GM18511 (cell line): Measurements from ENCODE around the gene GSE1.

Source experiments
- ATAC-seq: cut with Tn5 transposase; IDR thresholded peaks from one replicate; pipeline ENCODE4 v1.9.1; 2021; ENCODE audit warnings: mild to moderate bottlenecking, moderate library complexity; ENCODE audit not compliant: unreplicated experiment

The GSE1 gene

DNA sequence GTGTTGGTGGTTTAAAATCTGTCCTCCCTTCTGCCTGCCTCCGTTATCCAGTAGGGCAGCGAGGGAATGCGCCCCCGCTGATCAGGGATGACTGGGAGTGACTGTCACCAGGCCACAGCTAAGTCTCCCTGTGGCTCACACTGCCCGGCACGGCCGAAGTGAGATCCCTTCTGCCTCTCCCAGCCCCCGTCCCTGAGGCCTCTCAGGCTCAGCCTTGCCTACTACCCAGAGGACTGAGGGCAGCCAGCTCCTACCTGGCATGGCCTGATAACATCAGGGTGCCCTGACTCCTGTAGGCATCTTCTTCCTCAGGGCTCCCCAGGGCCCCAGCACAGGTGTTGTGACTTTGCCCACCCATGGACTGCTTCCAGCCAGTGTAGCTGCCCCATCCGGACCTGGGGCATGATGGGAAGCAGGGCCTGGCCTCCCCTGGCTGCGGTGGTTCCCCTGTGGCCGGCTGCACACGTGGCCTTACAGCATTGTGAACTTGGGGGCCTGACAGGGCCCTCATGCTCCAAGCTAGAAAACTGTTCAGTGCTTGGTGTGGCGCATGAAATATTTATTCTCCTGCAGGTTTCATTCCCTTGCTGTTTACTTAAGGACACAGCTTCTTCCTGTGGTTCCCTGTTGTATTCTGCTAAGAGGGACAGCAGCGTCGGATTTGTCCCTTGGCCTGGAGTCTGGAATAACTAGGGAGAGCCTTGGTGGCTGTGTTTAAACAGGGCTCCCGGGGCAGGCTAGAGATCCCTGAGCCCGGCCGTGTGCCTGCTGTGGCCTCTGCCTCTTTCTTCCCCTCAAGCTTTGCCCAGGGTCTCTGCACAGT is 45.6 kb downstream of the GSE1 start:
- no peak for ATAC-seq

DNA sequence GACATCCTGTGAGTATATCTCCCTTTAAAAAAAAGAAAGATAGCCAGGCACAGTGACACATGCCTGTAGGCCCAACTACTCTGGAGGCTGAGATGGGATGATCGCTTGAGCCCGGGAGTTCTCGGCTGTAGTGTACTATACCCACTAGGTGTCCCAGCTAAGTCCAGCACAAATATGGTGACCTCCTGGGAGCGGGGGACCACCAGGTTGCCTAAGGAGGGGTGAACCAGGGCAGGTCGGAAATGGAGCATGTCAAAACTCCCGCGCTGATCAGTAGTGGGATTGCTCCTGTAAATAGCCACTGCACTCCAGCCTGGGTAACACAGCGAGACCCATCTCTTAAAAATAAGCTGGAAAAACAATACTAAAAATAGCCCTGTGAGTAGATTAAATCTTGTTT is 46.2 kb downstream of the GSE1 start:
- no peak for ATAC-seq

DNA sequence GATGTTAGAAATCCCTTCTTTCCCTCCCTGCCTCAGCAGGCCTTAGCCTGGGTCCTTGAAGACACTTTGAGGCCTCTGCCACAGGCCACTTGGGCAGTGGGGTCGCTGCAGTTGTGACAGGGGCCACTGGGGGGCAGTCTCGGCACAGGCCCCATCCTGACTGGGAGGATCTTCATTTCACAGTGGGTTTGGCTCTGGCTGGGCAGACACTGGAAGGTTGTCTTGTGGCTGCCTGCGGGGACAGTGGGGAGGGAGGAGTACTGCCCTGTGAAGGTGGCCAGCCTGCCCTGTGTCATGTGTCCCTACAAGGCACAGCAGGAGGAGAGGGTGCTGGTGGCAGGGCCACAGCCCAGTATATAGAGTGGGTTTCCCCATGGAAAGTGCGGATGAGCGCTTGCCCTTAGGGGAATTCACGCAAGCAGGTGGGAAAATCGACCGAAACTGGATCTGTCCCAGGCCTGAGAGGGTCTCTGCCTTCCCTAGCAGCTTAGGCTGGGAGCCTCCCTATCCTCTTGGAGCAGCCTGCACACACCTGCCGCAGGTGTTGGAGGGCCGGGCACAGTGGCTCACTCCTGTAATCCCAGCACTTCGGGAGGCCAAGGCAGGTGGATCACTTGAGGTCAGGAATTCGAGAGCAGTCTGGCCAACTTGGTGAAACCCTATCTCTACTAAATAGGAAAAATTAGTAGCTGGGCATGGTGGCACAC is 46.8 kb downstream of the GSE1 start:
- no peak for ATAC-seq

DNA sequence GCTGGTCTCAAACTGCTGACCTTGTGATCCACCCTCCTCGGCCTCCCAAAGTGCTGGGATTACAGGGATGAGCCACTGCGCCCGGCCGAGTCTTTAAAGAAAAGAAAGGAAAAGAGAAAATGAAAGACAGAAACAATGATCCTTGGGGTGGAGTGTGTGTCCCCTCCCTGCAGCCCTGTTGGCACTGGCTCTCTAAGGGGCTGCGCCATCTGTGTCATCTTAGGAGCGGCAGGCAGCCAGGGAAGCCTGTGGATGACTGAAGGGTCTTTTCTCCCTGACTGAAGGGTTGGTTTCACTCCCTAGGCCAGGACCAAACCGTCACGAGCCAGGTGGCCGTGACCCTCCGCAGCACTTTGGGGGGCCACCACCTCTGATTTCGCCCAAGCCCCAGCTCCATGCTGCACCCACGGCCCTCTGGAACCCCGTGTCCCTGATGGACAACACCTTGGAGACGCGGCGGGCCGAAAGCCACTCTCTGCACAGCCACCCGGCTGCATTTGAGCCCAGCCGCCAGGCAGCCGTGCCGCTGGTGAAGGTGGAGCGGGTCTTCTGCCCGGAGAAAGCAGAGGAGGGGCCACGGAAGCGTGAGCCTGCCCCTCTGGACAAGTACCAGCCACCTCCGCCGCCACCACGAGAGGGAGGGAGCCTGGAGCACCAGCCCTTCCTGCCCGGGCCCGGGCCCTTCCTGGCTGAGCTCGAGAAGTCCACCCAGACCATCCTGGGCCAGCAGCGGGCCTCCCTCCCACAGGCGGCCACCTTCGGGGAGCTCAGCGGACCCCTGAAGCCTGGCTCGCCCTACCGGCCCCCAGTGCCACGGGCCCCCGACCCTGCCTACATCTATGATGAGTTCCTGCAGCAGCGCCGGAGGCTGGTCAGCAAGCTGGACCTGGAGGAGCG is 48.0 kb downstream of the GSE1 start:
- no peak for ATAC-seq

DNA sequence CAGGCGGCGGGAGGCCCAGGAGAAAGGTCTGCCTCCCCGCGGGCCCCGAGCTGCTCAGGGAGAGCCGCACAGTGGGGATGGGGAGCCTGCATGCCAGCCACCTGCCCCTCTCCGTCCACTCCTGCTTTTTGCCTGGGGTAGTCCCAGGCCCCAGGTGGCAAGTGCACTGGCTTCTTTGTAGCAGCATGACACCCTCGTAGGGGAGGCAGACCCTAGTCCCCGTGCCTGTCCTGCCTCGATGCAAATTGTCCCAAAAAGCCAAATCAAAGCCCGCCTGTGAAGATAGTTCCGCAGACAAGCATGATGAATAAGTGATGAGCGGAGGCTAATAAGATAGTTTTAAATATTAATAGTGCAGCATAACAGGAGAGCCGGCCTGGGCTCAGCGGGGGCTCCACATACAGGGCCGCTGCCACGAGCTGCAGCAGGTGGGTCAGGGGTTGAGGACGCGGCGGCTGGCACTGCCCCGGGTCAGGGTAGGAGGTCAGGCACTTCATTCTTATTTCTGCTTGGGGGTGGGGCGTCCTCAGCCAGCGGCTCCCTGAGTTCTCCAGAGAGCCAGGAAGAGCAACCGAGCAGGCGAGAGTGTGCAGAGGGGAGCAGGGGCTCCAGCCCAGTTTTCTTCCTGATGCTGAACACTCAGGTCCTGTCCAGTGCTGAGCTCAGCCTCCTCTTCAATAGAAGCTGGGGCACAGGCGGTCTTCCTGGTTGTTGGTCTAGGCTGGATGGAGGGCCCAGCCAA is 48.8 kb downstream of the GSE1 start:
- ATAC-seq = no peak

DNA sequence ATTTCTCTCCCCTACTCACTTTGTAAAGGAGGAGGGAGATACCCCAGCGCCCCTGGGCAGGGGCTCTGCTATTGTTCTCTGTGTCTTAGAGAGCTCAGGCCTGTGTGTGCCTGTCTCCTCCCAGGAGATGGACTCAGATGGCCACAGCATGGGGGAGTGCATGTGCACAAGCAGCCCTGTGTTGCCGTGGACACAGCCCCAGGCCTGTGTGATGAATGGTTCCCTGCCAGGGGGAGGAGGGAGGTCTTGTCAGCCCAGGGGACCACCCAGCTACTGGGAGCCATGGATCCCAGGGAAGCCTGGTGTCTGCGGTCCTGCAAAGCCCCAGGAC is 49.3 kb downstream of the GSE1 start:
- ATAC-seq = no peak

DNA sequence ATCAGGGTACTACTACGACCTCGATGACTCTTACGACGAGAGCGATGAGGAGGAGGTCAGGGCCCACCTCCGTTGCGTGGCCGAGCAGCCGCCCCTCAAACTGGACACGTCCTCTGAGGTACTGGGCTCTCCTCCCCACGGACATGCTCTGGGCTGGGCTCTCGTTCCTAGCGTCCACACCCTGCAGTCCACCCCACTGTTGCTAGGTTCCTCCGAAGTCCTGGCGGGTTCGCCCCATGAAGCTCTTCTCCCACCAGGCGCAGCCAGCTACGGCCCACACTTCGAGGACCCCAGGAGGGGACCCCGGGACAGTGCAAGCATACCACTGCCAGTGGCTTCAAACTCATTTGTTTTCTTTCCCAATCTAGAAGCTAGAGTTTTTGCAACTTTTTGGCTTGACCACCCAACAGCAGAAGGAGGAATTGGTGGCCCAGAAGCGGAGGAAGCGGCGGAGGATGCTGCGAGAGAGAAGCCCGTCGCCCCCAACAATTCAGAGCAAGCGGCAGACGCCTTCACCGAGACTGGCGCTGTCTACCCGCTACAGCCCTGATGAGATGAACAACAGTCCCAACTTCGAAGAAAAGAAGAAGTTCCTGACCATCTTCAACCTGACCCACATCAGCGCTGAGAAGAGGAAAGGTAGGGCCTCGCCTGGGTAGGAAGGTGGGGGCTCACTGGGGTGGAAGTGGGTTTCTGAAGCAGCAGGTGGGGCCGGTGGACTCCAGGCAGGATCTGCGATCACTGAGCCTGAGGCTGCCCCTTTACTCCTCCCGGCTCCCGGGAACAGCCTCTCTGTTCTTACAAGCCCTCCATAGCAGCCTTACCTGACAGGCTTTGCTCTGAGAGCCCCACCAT is 50.1 kb downstream of the GSE1 start:
- ATAC-seq = no peak

DNA sequence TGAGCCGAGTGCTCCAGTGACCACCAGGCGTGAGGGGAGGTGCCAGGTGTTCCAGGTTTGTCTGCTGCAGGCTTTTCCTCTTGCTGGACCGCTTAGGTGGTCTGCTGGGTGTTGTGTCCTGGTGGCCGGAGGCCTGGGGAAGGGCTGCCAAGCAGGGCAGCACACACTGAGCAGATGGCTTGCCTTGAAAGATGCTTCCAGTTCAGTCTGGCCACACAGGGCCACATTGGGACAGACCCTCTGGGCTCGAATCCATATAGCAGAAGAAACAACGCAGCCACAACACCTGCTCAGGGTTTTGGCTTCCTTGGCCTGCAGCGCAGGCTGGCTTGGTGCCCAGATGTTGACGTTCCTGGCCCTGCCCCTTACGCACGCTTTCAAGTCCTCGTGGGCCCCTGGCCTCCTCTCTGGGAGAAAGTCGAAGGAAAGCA is 50.8 kb downstream of the GSE1 start:
- no peak for ATAC-seq

DNA sequence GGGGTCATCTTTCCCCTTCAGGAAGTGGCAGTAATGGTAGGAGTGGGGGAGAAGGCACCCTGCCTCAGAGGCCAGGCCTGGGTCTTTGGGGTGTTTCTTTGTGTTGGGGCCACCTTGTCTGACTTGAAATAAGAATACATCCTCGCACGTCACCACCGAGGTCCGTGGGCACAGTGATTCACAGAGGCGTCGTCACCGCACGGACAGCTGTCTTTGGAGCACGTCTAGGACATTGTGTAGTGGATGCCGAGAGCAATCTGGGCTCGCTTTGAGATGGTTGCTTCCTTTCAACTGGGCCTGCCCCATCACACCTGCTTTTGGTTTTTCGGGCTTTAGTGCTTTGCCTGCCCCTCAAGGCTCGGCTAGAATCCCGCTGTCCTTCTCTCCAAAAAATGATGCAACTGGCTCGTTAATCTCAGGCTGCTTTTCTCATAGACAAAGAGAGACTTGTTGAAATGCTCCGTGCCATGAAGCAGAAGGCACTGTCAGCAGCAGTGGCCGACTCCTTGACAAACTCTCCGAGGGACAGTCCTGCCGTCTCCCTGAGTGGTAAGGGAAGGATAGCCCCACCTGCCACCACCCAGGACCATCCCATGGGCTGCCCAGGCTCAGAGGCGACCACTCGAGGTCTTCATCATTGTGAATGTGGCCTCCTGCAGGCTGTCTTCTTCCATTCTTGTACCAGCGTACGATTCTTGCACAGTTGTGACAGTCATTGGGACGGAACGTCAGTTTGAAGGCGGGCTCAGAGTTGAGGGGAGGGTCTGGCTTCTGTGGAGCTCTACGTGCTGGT is 51.7 kb downstream of the GSE1 start:
- ATAC-seq = no peak

DNA sequence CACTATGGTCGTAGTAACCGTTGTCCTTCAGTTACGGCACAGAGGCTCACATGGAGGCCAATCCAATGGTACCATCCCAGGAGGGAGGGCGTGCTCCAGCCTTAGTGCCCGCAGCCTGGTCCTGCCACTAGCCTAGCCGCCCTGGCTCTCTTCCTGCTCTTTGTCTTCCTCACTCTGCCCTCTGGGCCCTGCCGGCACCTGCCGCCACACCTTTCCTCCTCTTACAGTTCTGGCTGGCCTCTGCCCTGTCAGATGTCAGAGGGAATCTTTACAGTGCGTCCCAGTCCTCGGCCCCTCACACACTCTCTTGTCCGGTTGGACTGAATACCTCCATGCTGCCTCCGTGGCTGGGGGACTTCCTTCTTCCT is 52.2 kb downstream of the GSE1 start:
- no peak for ATAC-seq

DNA sequence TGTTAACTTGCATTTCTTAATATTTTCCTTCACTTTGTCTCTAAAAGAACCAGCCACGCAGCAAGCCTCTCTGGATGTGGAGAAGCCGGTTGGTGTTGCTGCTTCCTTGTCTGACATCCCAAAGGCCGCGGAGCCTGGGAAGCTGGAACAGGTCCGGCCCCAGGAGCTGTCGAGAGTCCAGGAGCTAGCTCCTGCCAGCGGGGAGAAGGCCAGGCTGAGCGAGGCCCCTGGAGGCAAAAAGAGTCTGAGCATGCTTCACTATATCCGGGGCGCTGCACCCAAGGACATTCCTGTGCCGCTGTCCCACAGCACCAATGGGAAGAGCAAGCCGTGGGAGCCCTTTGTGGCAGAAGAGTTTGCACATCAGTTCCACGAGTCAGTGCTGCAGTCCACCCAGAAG is 52.8 kb downstream of the GSE1 start:
- ATAC-seq = no peak

DNA sequence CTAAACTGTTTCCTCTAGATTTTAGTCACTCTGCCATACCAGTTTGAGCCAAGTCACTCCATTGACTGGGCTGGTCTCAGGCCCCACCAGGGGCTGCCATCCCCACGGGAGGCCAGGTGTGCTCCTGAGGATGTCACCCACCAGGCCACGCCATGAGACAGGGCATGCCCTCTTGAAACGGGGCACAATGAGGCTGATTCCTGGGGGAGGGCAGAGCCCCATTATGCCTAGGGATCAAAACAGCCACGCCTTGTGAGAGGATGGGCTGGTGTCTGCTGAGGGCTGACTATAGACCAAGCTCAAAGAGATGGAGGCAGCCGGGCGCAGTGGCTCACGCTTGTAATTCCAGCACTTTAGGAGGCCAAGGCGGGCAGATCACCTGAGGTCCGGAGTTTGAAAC is 54.1 kb downstream of the GSE1 start:
- ATAC-seq = no peak

DNA sequence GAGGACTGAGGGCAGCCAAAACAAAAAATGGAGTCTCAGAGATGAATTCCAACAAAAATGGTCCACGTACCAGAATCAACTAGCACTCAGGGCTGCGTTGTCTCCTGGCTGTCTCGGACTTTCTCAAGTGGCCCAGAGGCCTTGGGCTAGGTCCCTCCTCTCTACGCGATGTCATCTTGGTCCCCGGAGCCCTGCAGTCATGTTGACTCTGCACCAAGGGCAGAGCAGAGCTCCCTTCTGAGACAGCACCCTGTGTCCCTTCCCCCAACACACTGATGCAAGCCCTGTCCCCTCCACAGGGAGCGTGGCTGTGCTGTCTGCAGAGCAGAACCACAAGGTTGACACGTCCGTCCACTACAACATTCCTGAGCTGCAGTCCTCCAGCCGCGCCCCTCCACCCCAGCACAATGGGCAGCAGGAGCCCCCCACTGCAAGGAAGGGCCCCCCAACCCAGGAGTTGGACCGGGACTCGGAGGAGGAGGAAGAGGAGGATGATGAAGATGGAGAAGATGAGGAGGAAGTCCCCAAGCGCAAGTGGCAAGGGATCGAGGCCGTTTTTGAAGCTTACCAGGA is 54.8 kb downstream of the GSE1 start:
- ATAC-seq = no peak

DNA sequence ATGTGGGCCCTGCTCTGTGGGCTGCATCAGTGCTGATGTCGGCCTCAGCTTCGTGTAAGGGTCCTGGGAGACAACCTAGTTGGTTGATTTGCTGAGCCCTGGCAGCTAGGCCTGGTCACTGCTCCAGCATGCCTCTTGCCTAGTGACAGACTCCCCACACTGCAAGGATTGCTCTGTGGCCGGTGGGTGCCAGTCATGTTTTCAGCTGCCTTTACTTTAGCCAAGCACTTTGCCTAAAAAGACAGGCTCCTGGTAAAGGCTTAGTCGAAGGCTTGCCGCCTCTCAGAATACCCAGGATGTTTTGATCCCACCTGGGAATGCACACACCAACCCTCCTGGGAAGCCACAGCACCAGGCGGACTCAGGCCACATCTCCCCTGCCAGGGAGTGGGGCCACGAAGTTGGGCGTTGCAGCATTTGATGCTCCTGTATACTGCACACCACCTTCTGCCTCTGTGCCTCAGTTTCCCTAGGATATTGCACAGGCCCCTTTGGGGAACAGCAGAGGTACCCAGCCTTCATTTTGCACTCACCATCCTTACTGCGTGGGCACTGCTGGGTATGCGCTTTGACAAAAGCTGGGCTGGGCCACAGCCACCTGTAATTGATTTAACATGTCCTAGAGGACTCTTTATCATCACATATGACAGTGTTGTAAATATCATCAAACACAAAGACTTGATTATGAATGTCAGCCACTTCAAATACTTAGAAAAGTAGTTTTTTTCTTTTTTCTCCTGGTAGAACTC is 55.7 kb downstream of the GSE1 start:
- ATAC-seq = no peak

DNA sequence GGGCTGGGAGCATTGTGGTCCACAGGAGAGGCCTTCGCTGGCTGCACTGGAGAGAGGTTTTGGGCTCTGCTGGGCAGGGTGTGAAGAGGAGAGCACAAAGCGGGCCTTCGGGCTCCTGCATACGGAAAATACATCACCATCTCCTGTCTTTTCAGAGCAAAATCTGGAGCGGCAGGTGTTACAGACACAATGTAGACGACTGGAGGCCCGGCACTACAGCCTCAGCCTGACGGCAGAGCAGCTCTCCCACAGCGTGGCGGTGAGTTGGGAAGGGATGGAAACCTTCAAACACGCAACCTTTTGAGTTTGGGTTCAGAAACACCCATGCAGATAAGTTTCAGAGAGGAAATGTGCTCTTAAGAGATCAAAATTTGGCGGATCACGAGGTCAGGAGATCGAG is 57.7 kb downstream of the GSE1 start:
- no peak for ATAC-seq

DNA sequence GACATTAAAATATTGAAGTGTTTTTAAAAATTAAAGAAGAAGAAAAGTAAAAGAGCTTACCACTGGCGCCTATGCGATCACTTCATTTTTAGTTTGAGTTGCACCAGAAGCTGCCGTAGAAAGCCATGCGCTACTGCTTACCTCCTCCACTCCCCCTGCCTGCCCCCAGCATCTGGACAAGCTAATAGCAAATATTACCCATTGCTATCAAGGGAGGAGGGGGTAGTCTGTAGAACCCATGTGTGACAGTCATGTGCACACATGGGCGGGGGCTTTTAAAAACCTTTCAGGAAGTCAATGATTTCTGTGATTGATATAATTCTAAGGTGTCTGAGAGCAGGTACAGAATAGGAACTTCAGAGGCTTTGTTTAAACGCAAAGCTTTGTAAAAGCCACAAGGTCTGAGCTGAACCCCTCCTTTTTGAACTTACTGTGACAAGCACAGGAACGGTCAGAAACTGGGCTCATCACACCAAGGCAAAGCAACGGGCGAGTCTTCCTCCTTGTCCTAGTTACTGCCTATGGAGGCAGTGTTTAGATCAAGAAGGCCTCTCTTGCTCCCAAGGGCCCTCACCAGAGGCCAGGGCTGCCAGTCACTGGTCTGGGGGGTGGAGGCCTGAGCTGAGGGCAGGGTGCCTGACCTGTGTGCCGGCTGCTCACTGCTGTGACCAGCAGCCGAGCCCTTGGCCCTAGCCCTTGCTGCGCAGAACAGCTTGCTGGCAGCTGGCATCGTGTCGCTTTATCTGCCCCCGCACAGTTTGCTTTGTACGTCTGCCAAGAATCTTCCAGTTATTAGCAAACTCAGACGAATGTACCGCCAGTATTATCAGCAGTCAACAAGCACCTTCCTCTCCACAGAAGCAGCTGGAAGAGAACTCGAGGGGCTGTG is 60.7 kb downstream of the GSE1 start:
- ATAC-seq = no peak

DNA sequence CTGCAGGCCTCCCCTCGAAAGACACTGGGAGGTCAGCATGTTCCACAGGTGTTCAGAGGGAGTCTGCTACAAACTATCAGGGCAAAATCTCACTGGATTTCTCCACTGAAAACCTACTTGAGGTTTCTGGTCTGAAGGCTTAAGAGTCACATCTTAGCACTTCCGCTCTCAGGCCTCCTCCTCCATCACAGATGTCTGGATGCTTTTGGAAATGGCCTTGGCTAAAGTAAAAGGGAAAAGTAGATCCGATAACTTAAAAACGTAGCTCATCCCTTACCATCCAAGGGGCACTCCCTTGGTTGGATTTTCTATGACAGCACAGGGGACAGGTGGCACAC is 61.3 kb downstream of the GSE1 start:
- no peak for ATAC-seq
